Esophagus muscularis mucosa (tissue), 4 donors: ENCODE measurements around the gene ZNF117.
"Not testable (repeated sequence)": the region's sequence is repeated elsewhere in the genome, so short reads cannot be mapped to it uniquely, and the experiment has no call there.

Experiments used
- EP300 ChIP-seq: sonication (generic); formaldehyde crosslinking; IDR thresholded peaks from one replicate; pipeline ENCODE4 v1.6.1; 2017; ENCODE audit warnings: antibody characterized with exemption
- POLR2A ChIP-seq: fragments of 450-650 bp; IDR thresholded peaks from one replicate; pipeline ENCODE4 v1.6.1; 2017; ENCODE audit warnings: antibody characterized with exemption, moderate library complexity, mild to moderate bottlenecking, low read depth
- POLR2AphosphoS5 ChIP-seq, 2 donors: sonication (generic); formaldehyde crosslinking; IDR thresholded peaks; one replicate each; pipeline ENCODE4 v1.6.1; 2017; ENCODE audit warnings: antibody characterized with exemption in 2 of 2
- TF ChIP-seq, protein P1 (sequence below), 3 experiments: fragments of 200-600 bp in 2 of 3; fragments of 450-650 bp in 1 of 3; sonication (generic) in 2 of 3; IDR thresholded peaks; one replicate each; pipeline ENCODE4 v1.5.1; 2017 to 2019; ENCODE audit warnings: antibody characterized with exemption in 3 of 3, mild to moderate bottlenecking in 2 of 3, moderate library complexity in 1 of 3

DNA sequence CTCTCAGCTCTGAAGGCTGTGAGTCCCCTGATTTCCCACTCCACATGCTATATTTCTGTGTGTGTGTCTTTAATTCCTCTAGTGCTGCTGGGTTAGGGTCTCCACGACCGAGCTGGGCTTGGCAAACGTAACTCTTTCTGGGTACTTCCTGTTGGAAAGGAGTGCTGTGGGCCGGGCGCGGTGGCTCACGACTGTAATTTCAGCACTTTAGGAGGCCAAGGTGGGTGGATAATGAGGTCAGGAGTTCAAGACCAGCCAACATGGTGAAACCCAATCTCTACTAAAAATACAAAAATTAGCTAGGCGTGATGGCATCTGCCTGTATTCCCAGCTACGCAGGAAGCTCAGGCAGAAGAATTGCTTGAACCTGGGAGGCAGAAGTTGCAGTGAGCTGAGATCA lies 40.2 kb downstream of the ZNF117 start:
- TF ChIP-seq, protein P1, sequence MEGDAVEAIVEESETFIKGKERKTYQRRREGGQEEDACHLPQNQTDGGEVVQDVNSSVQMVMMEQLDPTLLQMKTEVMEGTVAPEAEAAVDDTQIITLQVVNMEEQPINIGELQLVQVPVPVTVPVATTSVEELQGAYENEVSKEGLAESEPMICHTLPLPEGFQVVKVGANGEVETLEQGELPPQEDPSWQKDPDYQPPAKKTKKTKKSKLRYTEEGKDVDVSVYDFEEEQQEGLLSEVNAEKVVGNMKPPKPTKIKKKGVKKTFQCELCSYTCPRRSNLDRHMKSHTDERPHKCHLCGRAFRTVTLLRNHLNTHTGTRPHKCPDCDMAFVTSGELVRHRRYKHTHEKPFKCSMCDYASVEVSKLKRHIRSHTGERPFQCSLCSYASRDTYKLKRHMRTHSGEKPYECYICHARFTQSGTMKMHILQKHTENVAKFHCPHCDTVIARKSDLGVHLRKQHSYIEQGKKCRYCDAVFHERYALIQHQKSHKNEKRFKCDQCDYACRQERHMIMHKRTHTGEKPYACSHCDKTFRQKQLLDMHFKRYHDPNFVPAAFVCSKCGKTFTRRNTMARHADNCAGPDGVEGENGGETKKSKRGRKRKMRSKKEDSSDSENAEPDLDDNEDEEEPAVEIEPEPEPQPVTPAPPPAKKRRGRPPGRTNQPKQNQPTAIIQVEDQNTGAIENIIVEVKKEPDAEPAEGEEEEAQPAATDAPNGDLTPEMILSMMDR (IDR thresholded peaks at IDR 0.05), result not testable (repeated sequence)
- not testable (repeated sequence) for TF ChIP-seq POLR2A; POLR2AphosphoS5 (IDR thresholded peaks at IDR 0.05); EP300
